ENCODE results near the gene MAP3K7.
"Not testable (repeated sequence)": the region's sequence is repeated elsewhere in the genome, so short reads cannot be mapped to it uniquely, and the experiment has no call there.

MAP3K7 gene

DNA sequence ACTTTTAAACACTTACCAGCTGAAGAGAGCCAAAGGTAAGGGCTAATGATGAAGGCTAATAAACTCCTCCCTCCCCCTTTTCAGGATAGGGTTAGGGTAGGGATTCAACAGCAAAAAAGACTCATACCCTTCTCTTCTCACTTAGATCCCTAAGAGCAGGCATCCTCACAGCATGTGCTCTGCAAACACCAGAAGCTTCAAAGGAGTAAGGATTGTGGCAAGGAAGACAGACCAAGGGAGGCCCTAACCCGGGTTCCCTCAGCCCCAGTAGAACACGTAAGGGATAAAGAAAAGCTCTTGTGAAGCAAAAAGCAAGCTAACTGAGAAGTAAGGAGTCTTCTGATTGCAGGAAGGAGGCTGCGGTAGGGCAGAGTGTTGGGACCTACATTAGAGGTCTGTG, 11.6 kb downstream of the MAP3K7 start:
- no peak for DNase-seq

DNA sequence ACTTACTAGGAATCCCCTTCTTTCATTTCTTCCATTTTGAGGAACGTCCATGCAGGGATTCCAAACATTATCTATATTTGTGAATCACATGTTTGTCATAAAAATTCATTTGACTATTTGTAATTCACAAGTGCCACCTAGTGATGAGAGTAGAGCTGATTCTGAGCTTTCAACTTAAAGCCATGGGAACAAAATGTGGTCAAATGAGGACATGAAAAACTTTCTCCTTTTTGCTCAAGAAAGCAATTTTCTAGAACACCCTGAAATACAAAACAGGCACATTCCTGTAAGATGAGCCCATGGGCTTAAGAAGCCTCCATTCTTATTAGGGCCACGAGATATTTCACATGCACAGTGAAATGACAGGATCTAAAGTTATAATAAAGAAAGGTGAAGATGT, 12.3 kb downstream of the MAP3K7 start:
- no peak for DNase-seq

DNA sequence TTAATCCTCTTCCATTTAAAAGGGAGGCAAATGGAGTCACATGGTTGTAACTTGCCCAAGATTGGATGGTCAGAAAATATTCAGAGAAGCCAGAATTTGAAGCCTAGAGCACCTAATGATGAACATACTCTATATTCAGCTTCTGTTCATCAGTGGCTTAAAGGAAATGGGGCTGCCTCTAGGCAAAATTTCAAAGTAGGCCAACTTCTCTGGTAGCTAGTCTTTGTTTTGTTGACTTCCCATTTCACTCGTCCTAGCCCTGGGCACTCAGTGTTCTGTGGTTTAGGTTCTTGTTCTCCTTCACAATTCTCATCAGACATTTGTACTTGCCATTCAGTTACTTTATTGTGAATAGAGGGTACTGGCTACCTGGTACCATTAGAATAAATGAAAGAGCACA, 13.2 kb downstream of the MAP3K7 start:
- no peak for DNase-seq

DNA sequence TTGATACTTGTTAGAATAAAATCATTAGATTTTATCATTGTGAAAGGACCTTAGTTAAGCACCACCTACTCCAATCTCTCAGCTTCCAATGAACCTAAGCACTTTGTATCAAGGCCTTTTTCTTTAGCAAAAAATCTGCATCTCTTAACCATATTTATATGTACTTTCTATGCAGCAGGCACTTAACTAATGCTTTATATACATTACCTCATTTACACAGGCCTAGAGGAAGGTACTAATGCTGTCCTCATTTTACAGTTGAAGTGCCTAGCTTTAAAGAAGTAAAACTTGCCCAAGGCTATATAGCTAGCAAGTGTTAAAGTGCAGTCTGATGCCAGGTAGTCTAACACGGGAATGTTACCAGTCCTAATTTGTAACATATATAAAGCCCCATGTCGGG, 14.0 kb downstream of the MAP3K7 start:
- no peak for DNase-seq

DNA sequence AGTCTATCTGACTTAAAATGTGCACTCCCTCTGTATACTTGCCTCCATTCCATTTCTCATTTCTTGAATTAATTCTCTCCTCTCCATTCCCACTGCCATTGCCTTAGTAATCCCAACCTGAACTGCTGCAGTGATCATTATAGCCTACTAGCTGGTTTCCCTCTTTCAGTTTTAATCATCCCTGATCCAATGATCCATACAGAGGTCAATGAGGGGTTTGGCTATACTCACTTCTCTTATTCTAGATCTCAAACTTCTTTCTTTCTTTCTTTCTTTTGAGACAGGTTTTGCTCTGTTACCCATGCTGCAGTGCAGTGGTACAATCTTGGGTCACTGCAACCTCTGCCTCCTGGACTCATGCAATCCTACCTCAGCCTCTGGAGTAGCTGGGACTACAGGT, 17.6 kb downstream of the MAP3K7 start:
- no peak for DNase-seq

DNA sequence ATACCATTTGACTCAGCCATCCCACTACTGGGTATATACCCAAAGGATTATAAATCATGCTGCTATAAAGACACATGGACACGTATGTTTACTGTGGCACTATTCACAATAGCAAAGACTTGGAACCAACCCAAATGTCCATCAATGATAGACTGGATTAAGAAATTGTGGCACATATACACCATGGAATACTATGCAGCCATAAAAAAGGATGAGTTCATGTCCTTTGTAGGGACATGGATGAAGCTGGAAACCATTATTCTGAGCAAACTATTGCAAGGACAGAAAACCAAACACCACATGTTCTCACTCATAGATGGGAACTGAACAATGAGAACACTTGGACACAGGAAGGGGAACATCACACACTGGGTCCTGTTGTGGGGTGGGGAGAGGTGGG, 19.2 kb downstream of the MAP3K7 start:
- not testable (repeated sequence) for DNase-seq

DNA sequence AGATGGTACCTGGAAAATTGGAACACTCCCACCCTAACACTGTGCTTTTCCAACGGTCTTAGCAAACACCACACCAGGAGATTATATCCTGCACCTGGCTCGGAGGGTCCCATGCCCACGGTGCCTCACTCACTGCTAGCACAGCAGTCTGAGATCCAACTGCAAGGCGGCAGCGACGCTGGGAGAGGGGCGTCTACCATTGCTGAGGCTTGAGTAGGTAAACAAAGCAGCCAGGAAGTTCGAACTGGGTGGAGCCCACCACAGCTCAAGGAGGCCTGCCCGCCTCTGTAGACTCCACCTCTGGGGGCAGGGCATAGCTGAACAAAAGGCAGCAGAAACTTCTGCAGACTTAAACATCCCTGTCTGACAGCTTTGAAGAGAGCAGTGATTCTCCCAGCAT, 24.5 kb downstream of the MAP3K7 start:
- not testable (repeated sequence) for DNase-seq

DNA sequence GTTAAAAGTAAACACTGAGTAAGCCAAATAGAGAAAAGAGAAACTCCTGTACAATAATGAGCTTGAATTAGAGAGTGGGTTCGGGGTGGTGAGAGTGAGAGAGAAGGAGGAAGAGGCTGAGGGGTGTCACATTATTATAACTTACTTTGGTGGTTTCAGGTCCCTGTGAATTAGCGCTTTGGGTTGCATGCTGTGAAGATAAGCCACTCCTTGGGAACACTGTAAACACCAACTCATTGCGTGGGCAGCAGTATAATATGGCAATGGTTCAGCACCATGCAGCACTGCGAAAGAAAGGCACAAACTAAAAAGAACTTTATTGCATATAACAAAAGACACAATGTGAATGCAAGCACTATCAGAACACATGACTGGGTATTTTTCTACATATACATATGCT, 26.9 kb downstream of the MAP3K7 start:
- DNase-seq = no peak

DNA sequence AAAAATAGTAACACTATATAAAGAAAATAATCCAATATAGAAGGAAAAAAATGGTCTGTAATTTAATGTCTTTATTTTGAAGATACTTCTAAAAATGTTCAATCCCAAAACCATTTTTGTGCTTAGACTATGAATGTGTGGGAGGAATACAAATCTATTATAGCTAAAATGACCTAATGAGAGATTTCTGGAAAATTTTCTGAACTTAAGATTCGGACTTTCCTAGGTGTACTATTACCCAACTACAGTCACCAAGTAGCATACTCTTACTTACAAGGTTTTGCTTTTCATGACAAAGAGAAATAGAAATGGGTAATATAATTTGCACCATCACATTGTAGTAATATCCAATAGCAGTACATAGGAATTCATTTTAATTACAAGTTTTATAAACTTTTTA, 29.9 kb downstream of the MAP3K7 start:
- no peak for DNase-seq

DNA sequence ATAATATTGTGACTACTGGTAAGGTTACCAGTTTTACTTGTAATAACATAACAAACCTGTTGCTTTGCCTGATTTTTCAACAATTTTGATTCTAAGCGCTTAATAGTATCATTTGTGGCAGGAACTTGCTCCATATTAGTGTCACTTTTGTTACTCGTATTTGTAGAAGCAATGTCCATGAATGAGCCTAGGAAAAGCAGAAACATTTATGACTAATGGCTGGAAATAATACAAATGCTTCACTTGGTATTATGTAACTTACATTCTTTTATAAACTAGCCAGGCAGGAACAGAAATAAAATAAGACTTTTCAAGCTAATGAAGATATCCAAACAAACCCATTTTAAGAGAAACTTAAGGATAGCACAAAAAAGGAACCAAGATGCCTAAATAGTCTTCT, 38.9 kb downstream of the MAP3K7 start:
- no peak for DNase-seq

DNA sequence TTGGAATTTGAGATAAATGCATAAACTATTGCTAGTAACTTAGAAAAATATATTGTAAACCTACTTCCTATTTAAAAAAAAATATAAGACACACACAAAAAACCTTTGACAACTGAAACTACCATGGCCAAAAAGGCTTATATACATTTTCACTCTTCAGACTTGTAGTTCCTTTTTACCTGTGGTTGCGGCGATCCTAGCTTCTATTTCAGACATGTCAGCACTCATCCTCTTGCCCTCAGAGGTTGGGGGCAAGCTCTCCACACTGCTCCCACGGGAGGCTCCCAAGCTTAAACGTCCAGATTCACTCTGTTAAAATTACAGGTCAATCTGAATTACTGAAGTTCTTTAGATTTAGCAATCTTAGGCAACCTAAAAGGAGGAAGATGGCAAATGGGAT, 39.8 kb downstream of the MAP3K7 start:
- DNase-seq = no peak

DNA sequence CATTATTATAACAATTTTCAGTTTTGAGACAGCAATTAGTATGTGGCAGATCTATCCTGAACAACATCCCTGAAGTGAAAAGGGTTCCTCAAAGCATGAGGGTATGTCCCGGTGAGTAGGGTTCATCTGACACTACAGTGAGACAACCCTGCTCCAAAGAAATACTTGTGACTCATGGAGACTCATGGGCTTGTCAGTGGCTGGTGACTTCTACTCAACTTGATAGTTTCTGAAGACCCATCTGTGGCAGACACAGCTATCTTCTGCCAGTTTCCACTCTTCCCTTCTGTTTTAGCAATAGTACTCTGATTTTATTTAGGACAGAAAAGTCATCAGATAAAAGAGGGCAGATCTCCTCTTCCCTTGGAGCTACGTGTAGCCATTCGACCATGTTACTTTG, 41.4 kb downstream of the MAP3K7 start:
- DNase-seq = no peak

DNA sequence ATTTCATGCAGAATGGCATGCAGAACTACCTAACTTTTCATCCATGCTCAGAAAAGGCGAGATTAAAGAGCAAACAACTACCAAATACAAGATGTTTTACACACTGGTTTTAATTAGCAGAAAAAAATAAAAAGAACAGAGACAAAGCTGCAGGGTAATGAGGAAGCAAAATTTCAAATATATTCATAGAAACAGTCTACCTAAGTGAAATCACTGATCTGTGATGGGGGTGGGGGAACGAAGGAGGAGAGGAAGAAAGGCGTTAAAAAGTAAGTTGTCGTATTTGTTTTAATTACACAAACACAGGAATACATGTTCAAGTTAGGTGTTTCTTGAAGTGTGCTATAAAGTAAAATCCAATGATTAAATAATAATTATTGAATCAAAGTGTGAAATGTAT, 42.1 kb downstream of the MAP3K7 start:
- DNase-seq = no peak

DNA sequence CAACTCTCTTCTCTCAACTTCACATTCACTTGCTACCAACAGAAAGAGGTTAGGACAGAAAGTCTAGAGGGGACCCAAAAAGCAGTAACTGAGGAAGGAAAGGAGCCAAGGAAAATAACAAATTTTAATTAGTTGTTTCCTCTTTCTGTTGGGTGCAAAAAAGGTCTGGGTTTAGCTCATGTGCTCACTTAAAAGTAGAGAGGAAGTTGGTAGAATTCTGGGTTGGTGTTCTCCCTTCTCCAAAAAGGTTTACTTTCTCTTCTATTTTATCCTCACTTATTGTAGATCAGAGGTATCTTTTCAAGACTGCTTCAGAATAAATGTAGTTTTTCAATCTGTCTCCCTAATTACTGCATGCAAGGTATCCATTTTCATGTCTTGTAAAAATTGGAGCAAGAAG, 42.8 kb downstream of the MAP3K7 start:
- DNase-seq = no peak

DNA sequence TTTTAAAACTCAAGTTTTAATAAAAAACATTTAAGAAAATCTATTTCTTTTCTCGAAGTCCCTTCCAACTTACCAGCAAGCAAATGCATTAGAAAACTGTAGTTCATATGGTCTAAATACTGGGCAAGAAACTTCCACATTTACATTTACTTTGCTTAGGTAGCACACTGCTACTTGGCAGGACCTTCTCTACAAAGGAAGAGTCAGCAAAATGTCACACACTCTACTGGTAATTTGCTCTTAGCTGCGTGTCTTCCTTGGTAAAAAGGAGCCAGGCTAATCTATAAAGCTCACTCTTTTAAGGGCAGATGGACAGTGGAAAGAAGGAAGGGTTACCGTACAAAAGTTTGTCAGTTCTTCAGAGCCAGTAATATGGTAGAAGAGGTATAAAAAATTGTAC, 45.7 kb downstream of the MAP3K7 start:
- DNase-seq = no peak

DNA sequence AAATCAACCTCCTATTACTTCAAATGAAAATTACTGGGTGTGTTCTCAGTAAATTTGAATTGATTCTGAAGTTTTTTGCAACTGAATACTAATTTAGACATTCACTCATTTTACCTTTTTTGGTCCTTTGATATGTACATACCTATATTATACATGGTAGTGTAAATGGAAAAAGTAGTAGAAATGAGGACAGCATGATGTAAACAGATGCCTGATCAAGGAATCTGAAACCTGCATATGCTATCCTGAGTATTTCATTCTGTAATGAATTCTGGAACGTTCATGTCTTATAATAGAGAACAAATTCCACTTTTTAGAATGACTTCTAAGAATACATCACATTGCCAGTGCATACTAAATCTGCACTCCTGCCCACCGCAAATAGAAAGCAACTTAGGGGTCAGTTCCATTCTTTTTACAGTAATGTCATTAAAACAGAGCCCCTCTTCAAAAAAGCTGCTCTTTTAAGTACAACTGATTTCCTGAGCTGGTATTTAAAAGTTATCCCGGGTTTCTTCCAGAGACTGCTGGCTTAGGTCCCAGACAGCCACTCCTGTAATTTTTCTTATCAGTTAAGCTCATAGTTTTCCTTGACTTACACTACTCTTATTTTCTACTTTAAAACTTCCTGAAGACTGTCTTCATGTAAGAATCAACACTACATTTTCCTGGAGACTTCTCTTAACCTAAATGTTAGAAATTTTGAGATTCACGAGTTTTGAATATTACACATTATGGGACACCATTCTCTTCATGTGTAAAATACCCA, 48.4 kb downstream of the MAP3K7 start:
- DNase-seq = no peak

DNA sequence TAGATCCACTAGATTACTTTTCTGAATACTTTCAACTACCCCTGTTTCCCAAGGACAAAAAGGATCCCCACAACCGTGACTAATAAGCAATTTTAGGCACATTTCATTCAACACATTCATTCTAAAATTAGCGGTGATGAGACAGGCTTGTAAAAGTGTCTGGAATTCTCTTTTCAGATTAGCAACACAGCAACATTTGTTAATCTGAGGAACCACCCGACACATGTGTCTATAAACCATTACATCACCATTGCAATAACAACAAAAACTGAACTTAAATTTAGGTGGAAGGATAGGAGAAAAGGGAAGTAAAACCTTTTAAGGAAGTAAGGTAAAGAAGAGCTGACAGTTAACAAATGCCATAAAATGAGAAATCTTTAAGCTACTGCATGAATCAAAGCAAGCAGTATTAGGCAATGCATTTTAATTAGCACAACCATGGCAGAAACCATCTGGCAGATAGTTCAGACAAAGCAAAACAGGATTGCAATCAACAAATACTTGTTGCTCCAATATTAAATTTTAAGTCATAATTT, 49.1 kb downstream of the MAP3K7 start:
- DNase-seq = no peak

DNA sequence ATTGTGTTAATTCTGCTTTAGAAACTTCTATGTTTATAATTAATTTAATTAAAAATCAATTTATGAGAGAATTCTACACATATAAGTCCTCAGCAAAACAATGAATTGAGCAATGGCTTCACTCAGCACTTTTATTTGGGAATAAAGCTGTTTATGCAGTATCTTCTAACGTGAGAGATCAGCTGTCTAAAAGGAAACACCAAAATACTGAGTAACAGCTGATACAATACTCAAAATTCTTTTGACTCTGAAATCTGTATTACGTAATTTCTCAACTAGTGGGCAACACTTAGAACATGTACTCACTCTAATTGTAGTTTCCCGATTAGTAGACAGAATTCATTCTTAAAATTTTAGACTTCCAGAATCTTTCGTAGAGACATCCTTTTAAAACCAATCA, 49.8 kb downstream of the MAP3K7 start:
- no peak for DNase-seq

DNA sequence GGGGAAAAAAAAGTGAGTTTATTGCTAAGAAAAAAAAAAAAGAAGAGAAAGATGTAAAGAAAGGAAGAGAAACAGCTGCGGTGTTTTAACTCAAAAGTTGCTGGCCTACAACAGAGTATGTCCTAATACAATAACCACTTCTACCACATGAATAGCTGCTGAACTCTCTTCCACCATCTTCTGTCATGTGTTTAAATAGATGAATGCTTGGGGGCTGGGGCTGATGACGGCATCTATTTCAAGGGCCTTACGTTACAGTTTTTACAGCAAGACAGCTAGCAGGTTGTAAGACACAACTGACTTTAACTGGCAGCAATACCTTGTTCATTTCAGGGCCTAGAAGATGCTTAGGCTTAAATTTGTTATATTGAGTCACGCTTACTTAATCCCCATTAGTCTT, 50.4 kb downstream of the MAP3K7 start:
- DNase-seq = no peak

DNA sequence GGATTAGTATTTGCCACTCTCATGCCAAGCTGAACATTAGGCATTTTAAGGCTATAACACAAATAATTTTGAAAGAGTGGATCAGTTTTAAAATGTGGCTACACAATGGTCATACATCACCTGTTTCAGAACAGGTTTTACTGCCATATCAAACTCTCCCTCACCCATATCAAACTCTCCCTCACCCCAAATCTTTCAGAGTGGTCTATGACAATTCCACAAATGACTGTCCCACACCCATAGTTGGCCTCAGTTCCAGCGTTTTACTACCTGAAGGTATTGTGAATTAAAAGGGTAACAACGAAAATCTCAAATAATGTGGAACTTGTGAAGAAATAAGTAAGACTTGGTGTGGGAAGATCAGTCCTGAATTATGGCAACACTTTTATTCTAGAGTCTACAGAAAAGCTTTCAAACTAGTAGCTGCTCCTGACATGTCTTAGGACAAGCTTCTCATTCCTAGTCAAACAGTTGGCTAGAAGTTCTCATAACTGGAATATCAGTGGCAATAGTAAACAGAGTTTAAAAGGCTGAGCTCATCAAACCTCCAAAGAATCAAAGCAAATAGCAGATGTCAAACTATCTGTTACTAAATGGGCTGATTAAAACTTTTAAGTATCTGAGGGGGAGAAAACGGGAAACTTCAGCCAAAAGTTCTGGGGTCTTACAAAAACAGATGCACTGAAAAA, 52.4 kb downstream of the MAP3K7 start:
- DNase-seq = no peak

DNA sequence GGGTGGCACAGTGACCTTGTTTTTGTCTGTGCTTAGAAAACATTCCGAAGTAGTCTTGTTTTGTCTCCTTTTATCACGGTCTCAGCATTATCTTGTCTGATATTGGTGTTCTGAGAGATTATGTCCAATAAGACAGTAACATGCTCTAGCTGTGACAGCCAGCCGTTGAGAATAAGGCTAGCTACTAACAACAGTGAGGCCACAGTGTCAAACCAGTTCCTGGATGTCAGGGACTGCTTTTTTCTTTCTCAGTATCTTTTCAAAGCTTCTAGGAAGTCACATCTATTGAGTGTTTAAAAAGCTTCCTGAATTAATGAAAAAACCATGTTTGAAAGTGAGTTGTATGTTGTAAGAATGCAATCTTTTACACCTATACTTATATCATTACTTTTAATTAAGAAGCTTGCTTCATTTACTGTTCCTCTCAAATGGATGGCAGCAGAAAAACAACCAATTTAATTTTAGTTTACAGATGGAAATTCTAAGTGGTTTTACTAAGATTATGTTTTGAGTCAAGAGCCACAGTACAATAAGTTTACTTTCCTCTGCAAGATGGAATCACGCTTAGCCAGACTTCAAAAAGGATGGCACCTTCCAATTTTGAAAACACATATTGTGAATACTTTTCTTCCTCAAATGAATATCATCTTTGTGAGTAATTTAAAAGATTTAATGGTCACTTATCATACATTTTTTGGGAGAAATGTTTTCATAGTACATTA, 53.1 kb downstream of the MAP3K7 start:
- no peak for DNase-seq

DNA sequence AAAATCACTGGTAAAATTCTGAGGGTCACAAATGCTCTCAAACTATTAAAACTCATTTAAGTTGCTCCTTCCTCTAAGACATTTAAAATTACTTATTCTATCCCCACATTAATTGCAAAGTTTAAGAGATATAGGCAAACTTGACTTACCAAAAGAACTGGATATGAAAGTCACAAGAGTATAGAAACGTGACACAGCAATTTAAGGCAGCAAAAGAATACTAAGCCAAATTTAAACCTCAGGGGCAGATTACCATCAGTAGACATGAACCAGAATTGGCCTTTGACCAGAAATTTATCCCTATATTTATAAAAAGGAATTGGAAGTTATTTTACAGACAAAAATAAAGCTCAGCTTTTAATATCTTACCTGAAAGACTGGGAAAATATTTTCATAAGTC, 56.0 kb downstream of the MAP3K7 start:
- no peak for DNase-seq

DNA sequence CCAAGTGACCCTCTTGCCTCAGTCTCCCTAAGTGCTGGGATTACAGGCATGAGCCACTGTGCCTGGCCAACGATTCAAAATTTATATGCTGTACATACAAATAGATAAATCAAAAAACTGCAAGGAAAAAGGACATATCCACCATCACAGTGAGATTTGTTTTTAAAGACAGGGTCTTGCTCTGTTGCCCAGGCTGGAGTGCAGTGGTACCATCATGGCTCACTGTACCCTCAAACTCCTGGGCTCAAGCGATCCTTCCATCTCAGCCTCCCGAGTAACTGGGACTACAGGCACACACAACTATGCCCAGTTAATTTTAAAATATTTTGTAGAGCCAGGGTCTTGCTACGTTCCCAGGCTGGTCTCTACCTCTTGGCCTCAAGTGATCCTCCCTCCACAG, 61.5 kb downstream of the MAP3K7 start:
- DNase-seq = no peak

DNA sequence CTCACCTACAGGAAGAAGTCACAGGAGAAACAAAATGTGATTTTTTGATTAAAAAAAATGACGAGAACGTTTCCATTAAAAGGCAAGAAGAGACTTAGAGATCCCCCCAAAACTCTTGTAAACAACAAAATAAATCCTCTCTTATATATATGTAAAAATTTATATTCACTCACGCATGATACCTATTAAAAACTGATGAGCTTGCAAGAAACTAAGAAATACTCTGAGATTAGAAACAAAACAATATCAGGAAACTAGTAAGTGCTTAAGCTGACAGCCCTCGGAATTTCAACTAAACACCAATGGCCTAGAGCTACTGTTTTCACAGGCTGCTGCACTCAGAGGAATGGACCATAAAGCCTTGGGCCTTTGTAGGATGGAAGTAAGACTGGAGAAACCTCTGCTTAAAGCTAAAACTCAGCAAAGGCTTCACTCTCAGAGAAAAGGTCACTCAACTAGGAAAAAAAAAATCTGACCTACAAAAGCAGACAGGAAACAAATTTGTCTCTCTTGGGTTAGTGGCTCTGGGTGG, 63.0 kb downstream of the MAP3K7 start:
- no peak for DNase-seq
